Upper lobe of left lung (tissue), 6 donors: Measurements from ENCODE around the gene AFF1. TPM values are rescaled to one million over a fixed set of nuclear protein-coding genes. Genes with fewer than 3 reads are reported as not detected.
A peak's percentile ranks its signal among the peaks of the same experiment; 100 is the strongest.

Experiments used
- ATAC-seq, 2 donors: fragments of 200-7000 bp; cut with Tn5 transposase; one replicate each; pipeline ENCODE4 v1.9.1; 2022; ENCODE audit warnings: mild to moderate bottlenecking in 2 of 2, moderate library complexity in 2 of 2; ENCODE audit not compliant: low FRiP score in 2 of 2
- DNase-seq, 2 donors: peaks; one replicate each; pipeline ENCODE4 v3.0.0-alpha.2; 2019 to 2020
- H3K27ac ChIP-seq, 4 donors: fragments of 200-600 bp; sonication (generic); one replicate each; pipeline ENCODE4 v1.5.1; 2016 to 2019
- H3K27me3 ChIP-seq, 4 donors: fragments of 200-600 bp; sonication (generic); one replicate each; pipeline ENCODE4 v1.5.1; 2017 to 2019
- H3K36me3 ChIP-seq, 4 donors: fragments of 200-600 bp; sonication (generic); one replicate each; pipeline ENCODE4 v1.5.1; 2016 to 2019
- H3K4me1 ChIP-seq, 4 donors: fragments of 200-600 bp; sonication (generic); one replicate each; pipeline ENCODE4 v1.5.1; 2018 to 2019
- H3K4me3 ChIP-seq, 4 donors: fragments of 200-600 bp; sonication (generic); one replicate each; pipeline ENCODE4 v1.5.1; 2017 to 2019; ENCODE audit warnings: mild to moderate bottlenecking in 2 of 4, moderate library complexity in 1 of 4
- H3K9me3 ChIP-seq, 4 donors: fragments of 200-600 bp; sonication (generic); one replicate each; pipeline ENCODE4 v1.5.1; 2018 to 2019
- EP300 ChIP-seq, 4 donors: sonication (generic); formaldehyde crosslinking; IDR thresholded peaks; one replicate each; pipeline ENCODE4 v1.5.1; 2017; ENCODE audit warnings: antibody characterized with exemption in 4 of 4, control low read depth in 2 of 4
- POLR2A ChIP-seq, 4 donors: fragments of 450-650 bp; IDR thresholded peaks; one replicate each; pipeline ENCODE4 v1.5.1; 2016 to 2017; ENCODE audit warnings: antibody characterized with exemption in 4 of 4, mild to moderate bottlenecking in 2 of 4
- POLR2AphosphoS5 ChIP-seq, 2 donors: sonication (generic); formaldehyde crosslinking; IDR thresholded peaks; one replicate each; pipeline ENCODE4 v1.5.1; 2017; ENCODE audit warnings: antibody characterized with exemption in 2 of 2
- WGBS, 2 donors: methylation state at CpG; one replicate each; pipeline ENCODE4 v1.1.5; 2017 to 2018; 5-methylcytosine and 5-hydroxymethylcytosine counted together
- total RNA-seq, 6 donors: library from RNA; depleted of rRNA in 4 of 6; stranded (reverse); fragments of >200 nt in 4 of 6; gene quantifications; one replicate each; pipeline versions ENCODE4 v1.1.0 to v1.2.1, GENCODE V29; 2016 to 2021
- TF ChIP-seq, protein P1 (sequence below), 6 experiments: fragments of 450-650 bp in 4 of 6; fragments of 200-600 bp in 2 of 6; sonication (generic) in 2 of 6; IDR thresholded peaks; one replicate each; pipeline ENCODE4 v1.5.1; 2016 to 2019; ENCODE audit warnings: antibody characterized with exemption in 6 of 6
- donor health status: DM: no; HTN: no; CAD: no; lungs with moderate emphysema.
- donor health status: DM: no; HTN: yes; CAD: no; lungs with severe emphysema.

AFF1 gene
- total RNA-seq, 6 donors from 2014 or later, result 45.5 to 124 (median 83.9) TPM

DNA sequence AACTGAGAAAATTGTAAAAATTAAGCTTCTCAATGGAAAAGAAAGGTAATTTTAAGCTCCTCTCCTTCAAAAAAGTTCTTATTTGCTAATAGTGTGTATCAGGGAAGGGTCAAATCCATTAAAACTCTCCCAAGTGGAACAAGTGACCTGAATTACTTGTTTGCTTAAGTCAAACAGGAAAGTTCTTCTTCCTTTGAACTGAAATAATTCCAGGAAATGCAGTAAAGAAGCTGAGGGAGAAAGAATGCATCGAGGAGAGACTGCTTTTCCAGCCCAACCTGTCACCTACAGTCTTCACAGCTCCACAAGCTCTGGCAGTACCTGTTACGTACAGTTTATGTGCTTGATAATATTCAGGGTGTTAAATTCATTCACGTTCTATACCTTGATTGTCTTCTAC, 154.6 kb downstream of the AFF1 start:
- no peaks in the 10 kb centered on the region for H3K9me3 ChIP-seq
- H3K4me1 ChIP-seq, result peaks cover 35 to 55% (median 47%) of the 10 kb centered on the region in 4 donors
- ATAC-seq (no peak), DNase-seq (no peak)
- 48 to 55% methylated on average over 3 of the region's 3 CpGs for WGBS, 2 donors
- H3K36me3 ChIP-seq, result peaks cover 0 to 37% (median 6%) of the 10 kb centered on the region in 4 donors
- H3K27ac ChIP-seq, result peak overlapping the region in 3 of 4 donors; percentile 16 to 49 (median 32)
- no peak overlapping the region for H3K4me3 ChIP-seq
- H3K27me3 ChIP-seq, result no peaks in the 10 kb centered on the region
- TF ChIP-seq POLR2AphosphoS5 (IDR thresholded peaks at IDR 0.05) (no peak), EP300 (IDR thresholded peaks at IDR 0.05) (no peak), POLR2A (IDR thresholded peaks at IDR 0.05) (no peak)
- TF ChIP-seq, protein P1, sequence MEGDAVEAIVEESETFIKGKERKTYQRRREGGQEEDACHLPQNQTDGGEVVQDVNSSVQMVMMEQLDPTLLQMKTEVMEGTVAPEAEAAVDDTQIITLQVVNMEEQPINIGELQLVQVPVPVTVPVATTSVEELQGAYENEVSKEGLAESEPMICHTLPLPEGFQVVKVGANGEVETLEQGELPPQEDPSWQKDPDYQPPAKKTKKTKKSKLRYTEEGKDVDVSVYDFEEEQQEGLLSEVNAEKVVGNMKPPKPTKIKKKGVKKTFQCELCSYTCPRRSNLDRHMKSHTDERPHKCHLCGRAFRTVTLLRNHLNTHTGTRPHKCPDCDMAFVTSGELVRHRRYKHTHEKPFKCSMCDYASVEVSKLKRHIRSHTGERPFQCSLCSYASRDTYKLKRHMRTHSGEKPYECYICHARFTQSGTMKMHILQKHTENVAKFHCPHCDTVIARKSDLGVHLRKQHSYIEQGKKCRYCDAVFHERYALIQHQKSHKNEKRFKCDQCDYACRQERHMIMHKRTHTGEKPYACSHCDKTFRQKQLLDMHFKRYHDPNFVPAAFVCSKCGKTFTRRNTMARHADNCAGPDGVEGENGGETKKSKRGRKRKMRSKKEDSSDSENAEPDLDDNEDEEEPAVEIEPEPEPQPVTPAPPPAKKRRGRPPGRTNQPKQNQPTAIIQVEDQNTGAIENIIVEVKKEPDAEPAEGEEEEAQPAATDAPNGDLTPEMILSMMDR (IDR thresholded peaks at IDR 0.05), result no peak

DNA sequence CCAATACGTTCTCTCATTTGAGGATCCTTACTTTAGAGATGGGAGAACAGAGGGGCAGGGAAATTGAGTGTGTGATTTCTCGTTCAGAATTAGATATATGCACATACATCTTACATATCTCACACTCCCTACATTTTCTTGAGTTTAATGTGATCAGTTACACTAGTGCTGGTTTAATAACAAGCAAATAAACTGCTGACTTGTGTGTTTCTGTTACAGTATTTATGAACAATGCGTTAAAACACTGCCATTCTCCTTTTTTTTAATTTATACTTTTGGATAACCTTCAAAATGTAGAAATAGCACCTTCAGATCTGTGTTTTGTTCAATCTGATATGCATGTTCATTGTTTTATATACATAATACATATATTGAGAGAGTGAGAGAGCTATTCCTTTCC, 155.5 kb downstream of the AFF1 start:
- DNase-seq (no peak), ATAC-seq (no peak)
- Histone ChIP-seq H3K27me3 (no peaks in the 10 kb centered on the region), H3K4me3 (no peak overlapping the region), H3K36me3 (peaks cover 0 to 38% (median 10%) of the 10 kb centered on the region in 4 donors), H3K27ac (peak overlapping the region in 1 of 4 donors; percentile 32), H3K4me1 (peaks cover 35 to 55% (median 47%) of the 10 kb centered on the region in 4 donors), H3K9me3 (no peaks in the 10 kb centered on the region)
- TF ChIP-seq, protein P1 (IDR thresholded peaks at IDR 0.05), result no peak
- TF ChIP-seq EP300 (IDR thresholded peaks at IDR 0.05) (no peak), POLR2AphosphoS5 (IDR thresholded peaks at IDR 0.05) (no peak), POLR2A (IDR thresholded peaks at IDR 0.05) (no peak)
- WGBS, 2 donors, result 91 to 93% methylated on average over 3 of the region's 3 CpGs

DNA sequence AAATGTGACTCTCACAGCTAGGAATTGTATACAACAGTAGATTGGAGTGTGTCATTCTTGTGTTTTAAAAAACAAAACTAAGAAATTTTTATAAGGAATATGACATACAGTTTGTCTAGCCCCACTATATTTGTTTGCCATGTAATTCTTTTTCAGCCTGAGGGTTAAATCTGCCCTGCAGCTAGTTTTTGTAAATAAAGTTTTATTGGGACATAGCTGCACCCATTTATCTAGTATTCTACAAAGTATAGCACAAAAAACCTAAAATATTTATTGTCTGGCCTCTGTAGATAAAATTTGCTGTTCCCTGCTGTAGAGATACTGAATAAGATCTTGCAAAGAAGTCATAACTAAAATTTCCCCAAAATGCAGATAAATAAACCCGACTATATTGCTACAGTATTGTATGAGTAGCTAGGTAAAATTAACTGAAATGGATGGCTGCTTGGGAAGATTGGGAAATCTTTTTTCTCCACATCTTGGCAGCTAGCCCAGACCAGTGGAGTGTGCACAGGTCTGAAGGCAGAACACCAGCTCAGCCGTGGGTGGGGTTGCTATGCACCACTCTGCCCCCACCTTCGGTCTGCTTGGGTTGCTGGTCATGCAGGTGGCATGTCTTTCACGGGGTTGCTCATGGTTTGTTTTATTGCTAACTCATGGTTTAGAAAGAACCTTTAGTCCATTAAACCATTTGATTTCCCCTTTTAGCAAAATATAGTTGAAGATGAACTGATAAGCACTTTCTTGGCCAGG, 157.8 kb downstream of the AFF1 start:
- peaks cover 25 to 50% (median 41%) of the 10 kb centered on the region in 4 donors for H3K4me1 ChIP-seq
- peak overlapping the region; percentile 3 to 47 (median 12) for H3K27ac ChIP-seq
- peak in 1 of 4 donors; percentile 17 for TF ChIP-seq EP300 (IDR thresholded peaks at IDR 0.05)
- TF ChIP-seq, protein P1 (IDR thresholded peaks at IDR 0.05), result no peak
- peak in 1 of 2 donors; percentile 22 for TF ChIP-seq POLR2AphosphoS5 (IDR thresholded peaks at IDR 0.05)
- TF ChIP-seq POLR2A (IDR thresholded peaks at IDR 0.05), result no peak
- H3K27me3 ChIP-seq, result no peaks in the 10 kb centered on the region
- peak; percentile 86 to 92 for ATAC-seq
- peaks cover 0 to 39% (median 11%) of the 10 kb centered on the region in 4 donors for H3K36me3 ChIP-seq
- no peak overlapping the region for H3K4me3 ChIP-seq
- DNase-seq, result peak in 1 of 2 donors; percentile 93
- 27 to 30% methylated on average over 4 of the region's 4 CpGs for WGBS, 2 donors
- no peaks in the 10 kb centered on the region for H3K9me3 ChIP-seq

DNA sequence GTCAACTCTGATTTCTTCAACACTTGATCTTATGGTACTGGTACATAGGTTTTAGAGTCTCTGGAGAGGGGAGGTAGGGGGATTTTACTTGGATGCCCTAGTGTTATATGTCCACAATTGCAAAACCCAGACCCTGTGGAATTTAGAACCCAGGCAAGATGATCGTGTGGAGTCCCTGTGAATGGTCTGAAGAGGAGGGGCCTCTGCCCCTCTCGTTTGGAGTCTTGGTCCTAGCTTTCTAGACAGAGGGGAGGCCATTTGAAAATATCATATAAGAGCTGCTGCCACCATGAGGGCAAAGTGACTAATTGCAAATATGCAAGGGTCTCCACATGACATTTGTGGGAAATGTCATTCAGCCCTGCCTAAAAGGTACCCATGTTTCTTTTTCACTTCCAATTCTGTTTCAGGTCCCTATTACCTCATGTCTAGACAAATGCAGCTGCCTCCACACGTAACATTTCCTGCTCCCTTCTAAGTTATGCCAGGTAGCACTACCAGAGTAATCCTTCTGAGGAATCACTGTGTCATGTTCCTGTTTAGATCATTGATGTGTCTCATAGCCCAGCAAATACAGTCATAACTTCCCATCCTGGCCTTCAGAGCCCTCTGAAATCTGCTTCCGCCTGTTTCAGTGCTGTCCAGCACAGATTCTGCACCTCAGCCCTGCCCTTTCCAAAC, 158.8 kb downstream of the AFF1 start:
- Histone ChIP-seq H3K27me3 (no peaks in the 10 kb centered on the region), H3K36me3 (peaks cover 0 to 39% (median 11%) of the 10 kb centered on the region in 4 donors), H3K4me3 (no peak overlapping the region), H3K4me1 (peaks cover 24 to 47% (median 42%) of the 10 kb centered on the region in 4 donors), H3K9me3 (no peaks in the 10 kb centered on the region), H3K27ac (peak overlapping the region; percentile 10 to 51 (median 31))
- 33 to 35% methylated on average over 4 of the region's 4 CpGs for WGBS, 2 donors
- ATAC-seq (peak; percentile 41 to 81), DNase-seq (no peak)
- no peak for TF ChIP-seq POLR2AphosphoS5 (IDR thresholded peaks at IDR 0.05)
- TF ChIP-seq, protein P1 (IDR thresholded peaks at IDR 0.05), result peak; percentile 36 to 71 (median 62)
